Ishikawa (cell line): ENCODE measurements around the gene RNASE8.

Experiments
- CEBPB ChIP-seq: IDR thresholded peaks from 2 replicates; pipeline ENCODE4 v1.6.1; 2012
- CREB1 ChIP-seq: IDR thresholded peaks from 2 replicates; pipeline ENCODE4 v1.6.1; 2012; ENCODE audit warnings: low read depth
- EGR1 ChIP-seq: IDR thresholded peaks from 2 replicates; pipeline ENCODE4 v1.6.1; 2012
- EP300 ChIP-seq: IDR thresholded peaks from 2 replicates; pipeline ENCODE4 v1.6.1; 2012; ENCODE audit warnings: borderline replicate concordance
- FOXM1 ChIP-seq: IDR thresholded peaks from 2 replicates; pipeline ENCODE4 v1.6.1; 2012; ENCODE audit warnings: low read depth, borderline replicate concordance
- NFIC ChIP-seq: IDR thresholded peaks from 2 replicates; pipeline ENCODE4 v1.6.1; 2012
- RAD21 ChIP-seq: IDR thresholded peaks from 2 replicates; pipeline ENCODE4 v1.6.1; 2012; ENCODE audit warnings: low read depth
- TAF1 ChIP-seq: IDR thresholded peaks from 2 replicates; pipeline ENCODE4 v1.6.1; 2012; ENCODE audit warnings: low read depth, mild to moderate bottlenecking
- TCF12 ChIP-seq: IDR thresholded peaks from 2 replicates; pipeline ENCODE4 v1.6.1; 2012; ENCODE audit warnings: low read depth
- TEAD4 ChIP-seq: IDR thresholded peaks from 2 replicates; pipeline ENCODE4 v1.6.1; 2012
- YY1 ChIP-seq: IDR thresholded peaks from 2 replicates; pipeline ENCODE4 v1.6.1; 2012; ENCODE audit warnings: low read depth
- ZBTB7A ChIP-seq: IDR thresholded peaks from 2 replicates; pipeline ENCODE4 v1.6.1; 2012; ENCODE audit warnings: low read depth
- TF ChIP-seq, protein P1 (sequence below): IDR thresholded peaks from 2 replicates; pipeline ENCODE4 v1.6.1; 2012; ENCODE audit warnings: low read depth, mild to moderate bottlenecking
- TF ChIP-seq, protein P2 (sequence below): IDR thresholded peaks from 2 replicates; pipeline ENCODE4 v1.6.1; 2012
- TF ChIP-seq, protein P3 (sequence below): IDR thresholded peaks from 2 replicates; pipeline ENCODE4 v1.6.1; 2012

RNASE8 gene

DNA sequence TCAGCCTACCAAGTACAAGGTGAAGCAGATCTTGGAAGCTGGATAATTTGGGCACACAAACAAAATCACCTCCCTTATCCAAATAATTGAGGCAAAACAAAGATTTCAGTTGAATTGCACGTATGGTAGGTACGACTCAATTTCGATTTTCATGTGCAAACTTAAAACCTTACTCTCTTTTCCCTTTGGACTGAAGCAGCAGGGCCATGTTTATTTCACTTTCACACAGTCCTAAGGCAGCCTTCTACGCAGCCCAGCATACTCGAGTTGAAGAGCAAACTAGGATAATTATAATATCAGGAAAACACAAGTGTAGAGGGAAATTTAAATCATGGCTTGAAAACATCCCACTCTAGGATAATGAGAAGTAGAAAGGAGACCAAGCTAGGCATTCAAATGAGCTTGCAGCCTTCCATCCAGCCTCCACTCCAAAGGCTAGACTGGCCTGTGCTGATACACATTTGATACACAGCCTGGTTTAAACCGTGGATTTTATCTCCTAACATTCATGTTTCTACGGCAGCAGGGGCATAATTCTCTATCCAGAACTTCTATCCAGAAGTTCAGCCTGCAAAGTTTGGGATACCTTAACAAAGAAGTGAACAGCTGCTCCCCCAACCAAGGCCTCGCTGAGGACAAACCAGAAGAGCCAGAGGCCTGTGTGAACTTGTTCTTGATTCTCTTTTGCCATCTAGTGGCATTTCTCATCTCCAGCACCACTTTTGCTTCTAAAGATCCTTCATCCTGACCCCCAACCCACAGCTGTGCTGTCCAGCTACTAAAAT is 17.8 kb upstream of the RNASE8 start:
- no peak for TF ChIP-seq TAF1
- TF ChIP-seq RAD21, result peak; percentile 77
- TF ChIP-seq, protein P1, sequence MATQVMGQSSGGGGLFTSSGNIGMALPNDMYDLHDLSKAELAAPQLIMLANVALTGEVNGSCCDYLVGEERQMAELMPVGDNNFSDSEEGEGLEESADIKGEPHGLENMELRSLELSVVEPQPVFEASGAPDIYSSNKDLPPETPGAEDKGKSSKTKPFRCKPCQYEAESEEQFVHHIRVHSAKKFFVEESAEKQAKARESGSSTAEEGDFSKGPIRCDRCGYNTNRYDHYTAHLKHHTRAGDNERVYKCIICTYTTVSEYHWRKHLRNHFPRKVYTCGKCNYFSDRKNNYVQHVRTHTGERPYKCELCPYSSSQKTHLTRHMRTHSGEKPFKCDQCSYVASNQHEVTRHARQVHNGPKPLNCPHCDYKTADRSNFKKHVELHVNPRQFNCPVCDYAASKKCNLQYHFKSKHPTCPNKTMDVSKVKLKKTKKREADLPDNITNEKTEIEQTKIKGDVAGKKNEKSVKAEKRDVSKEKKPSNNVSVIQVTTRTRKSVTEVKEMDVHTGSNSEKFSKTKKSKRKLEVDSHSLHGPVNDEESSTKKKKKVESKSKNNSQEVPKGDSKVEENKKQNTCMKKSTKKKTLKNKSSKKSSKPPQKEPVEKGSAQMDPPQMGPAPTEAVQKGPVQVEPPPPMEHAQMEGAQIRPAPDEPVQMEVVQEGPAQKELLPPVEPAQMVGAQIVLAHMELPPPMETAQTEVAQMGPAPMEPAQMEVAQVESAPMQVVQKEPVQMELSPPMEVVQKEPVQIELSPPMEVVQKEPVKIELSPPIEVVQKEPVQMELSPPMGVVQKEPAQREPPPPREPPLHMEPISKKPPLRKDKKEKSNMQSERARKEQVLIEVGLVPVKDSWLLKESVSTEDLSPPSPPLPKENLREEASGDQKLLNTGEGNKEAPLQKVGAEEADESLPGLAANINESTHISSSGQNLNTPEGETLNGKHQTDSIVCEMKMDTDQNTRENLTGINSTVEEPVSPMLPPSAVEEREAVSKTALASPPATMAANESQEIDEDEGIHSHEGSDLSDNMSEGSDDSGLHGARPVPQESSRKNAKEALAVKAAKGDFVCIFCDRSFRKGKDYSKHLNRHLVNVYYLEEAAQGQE, result no peak
- no peak for TF ChIP-seq YY1

DNA sequence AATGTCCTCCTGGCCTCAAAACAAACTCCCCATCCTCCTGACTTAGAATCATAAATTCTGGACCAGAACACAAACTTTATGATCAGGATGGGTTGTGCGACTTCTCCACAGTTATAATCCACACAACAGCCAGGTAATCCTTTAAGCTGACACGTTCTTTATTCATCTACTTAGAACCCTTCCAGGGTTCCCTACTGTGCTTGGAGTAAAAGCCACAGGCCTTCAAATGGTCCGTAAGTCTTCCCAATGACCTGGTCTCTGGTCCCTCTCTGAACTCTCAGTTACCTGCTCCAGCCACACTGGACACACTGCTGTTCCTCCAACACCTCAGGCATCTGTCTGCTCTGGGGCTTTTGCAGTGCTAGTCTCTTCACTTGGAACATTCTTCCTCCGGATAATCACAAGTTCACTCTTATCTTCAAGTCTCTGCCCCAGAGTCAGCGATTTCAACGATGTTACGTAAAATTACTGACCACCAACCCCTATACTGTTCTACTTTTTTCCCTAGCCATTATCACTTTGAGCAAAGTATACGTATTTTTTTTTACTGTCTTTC is 17.2 kb upstream of the RNASE8 start:
- no peak for TF ChIP-seq EP300
- TF ChIP-seq NFIC, result no peak
- no peak for TF ChIP-seq TEAD4
- TF ChIP-seq FOXM1, result no peak
- TF ChIP-seq CREB1, result no peak
- no peak for TF ChIP-seq RAD21
- TF ChIP-seq YY1, result no peak
- TF ChIP-seq, protein P2, sequence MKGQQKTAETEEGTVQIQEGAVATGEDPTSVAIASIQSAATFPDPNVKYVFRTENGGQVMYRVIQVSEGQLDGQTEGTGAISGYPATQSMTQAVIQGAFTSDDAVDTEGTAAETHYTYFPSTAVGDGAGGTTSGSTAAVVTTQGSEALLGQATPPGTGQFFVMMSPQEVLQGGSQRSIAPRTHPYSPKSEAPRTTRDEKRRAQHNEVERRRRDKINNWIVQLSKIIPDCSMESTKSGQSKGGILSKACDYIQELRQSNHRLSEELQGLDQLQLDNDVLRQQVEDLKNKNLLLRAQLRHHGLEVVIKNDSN, result no peak
- TF ChIP-seq TCF12, result no peak
- no peak for TF ChIP-seq ZBTB7A
- no peak for TF ChIP-seq TAF1
- TF ChIP-seq CEBPB, result no peak
- TF ChIP-seq, protein P3, sequence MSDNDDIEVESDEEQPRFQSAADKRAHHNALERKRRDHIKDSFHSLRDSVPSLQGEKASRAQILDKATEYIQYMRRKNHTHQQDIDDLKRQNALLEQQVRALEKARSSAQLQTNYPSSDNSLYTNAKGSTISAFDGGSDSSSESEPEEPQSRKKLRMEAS, result no peak
- no peak for TF ChIP-seq EGR1
- TF ChIP-seq, protein P1, result no peak

DNA sequence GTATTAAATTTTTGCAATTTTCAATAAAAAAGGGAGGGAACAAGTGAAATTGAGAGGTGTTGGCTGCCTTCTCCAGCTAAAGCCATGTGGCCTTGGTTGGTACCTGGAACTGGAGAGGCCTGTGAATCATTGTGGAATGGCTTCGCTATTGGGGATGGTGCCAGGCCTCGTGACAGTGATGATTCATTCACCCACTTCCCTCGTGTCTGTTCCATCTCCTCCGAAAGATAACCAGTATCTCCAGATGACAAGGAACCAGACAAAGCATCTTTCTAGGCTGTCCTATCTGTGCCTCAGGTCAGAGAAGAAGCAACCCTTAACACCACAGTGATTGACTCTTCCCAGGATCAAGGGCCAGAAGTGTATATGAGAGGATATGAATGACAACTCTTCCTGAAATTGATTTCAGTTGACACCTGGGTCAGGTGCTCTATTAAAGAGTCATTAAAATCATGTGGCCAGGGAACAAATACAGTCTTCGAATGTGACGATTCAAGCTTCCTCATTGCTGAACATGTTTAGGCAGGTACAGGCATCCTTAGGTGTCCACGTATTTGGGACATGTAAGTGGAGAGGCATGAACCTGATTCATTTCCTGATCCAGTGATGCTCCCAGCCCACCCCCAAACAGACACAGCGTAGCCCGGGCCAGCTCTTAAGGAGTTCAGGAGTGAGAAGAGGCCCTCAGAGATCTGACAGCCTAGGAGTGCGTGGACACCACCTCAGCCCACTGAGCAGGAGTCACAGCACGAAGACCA is 15.8 kb upstream of the RNASE8 start, which contains the start of gene RNASE7:
Gene RNASE7, plus strand, starts transcription at position 687 of the 758 bp plus-strand sequence. CDS start 631 bp downstream, outside the sequence.
- TF ChIP-seq ZBTB7A (no peak), TCF12 (no peak), TEAD4 (no peak), NFIC (no peak), YY1 (no peak), CEBPB (no peak), RAD21 (no peak), FOXM1 (no peak), EGR1 (no peak)
- TF ChIP-seq, protein P1, result no peak
- TF ChIP-seq, protein P3, result no peak

DNA sequence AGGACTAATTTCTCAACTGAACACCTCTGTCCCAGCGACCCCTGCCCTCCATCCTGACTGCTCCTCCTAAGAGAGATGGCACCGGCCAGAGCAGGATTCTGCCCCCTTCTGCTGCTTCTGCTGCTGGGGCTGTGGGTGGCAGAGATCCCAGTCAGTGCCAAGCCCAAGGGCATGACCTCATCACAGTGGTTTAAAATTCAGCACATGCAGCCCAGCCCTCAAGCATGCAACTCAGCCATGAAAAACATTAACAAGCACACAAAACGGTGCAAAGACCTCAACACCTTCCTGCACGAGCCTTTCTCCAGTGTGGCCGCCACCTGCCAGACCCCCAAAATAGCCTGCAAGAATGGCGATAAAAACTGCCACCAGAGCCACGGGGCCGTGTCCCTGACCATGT is 14.7 kb upstream of the RNASE8 start:
- TF ChIP-seq FOXM1 (no peak), EP300 (no peak)
